H1 (cell line): ENCODE measurements around the gene VASH1. TPM values are rescaled to one million over a fixed set of nuclear protein-coding genes. Genes with fewer than 3 reads are reported as not detected.

Experiments
- CHD2 ChIP-seq: IDR thresholded peaks from 2 replicates; pipeline ENCODE4 v1.6.1; 2012; ENCODE audit warnings: low read length, improper control_type of control experiment
- E2F6 ChIP-seq: IDR thresholded peaks from 2 replicates; pipeline ENCODE4 v1.6.1; 2012; ENCODE audit warnings: inconsistent platforms
- JUND ChIP-seq: IDR thresholded peaks from 2 replicates; pipeline ENCODE4 v1.6.1; 2011; ENCODE audit warnings: mild to moderate bottlenecking, improper control_type of control experiment, low read length
- KDM4A ChIP-seq: IDR thresholded peaks from one replicate; pipeline ENCODE4 v1.7.1; 2012; ENCODE audit warnings: low read depth, mild to moderate bottlenecking, moderate library complexity, low read length, inconsistent platforms; ENCODE audit not compliant: severe bottlenecking
- POLR2A ChIP-seq, 2 experiments: IDR thresholded peaks; 1 replicate in 1 of 2; 2 replicates in 1 of 2; pipeline ENCODE4 v1.6.1; 2011; ENCODE audit warnings: low read depth in 2 of 2, low read length in 2 of 2, mild to moderate bottlenecking in 2 of 2; ENCODE audit errors: control extremely low read depth in 1 of 2
- POU5F1 ChIP-seq: IDR thresholded peaks from 2 replicates; pipeline ENCODE4 v1.6.1; 2011; ENCODE audit warnings: low read depth, mild to moderate bottlenecking, low read length, moderate library complexity
- RBBP5 ChIP-seq: IDR thresholded peaks from 2 replicates; pipeline ENCODE4 v1.7.1; 2012; ENCODE audit warnings: low read depth, mild to moderate bottlenecking, inconsistent platforms, low read length, moderate library complexity, borderline replicate concordance
- RXRA ChIP-seq: IDR thresholded peaks from 2 replicates; pipeline ENCODE4 v1.6.1; 2011; ENCODE audit warnings: low read depth, mild to moderate bottlenecking, low read length, moderate library complexity; ENCODE audit not compliant: insufficient read depth
- SIN3A ChIP-seq, 2 experiments: IDR thresholded peaks in 1 of 2; conservative IDR thresholded peaks in 1 of 2; 2 replicates each; pipeline ENCODE4 v1.6.1; 2011 to 2012; ENCODE audit warnings: low read length in 2 of 2, improper control_type of control experiment in 1 of 2, low read depth in 1 of 2, mild to moderate bottlenecking in 1 of 2
- SIRT6 ChIP-seq: IDR thresholded peaks from one replicate; pipeline ENCODE4 v1.7.1; 2012; ENCODE audit warnings: low read length, inconsistent platforms
- polyA plus RNA-seq, 7 experiments: library from polyadenylated mRNA; depleted of rRNA in 3 of 7; stranded (reverse) in 5 of 7; unstranded in 2 of 7; fragments of >200 nt in 5 of 7; fragments of 200-250 nt in 2 of 7; gene quantifications; 1 replicate in 5 of 7; 2 replicates in 1 of 7; 4 replicates in 1 of 7; pipeline versions ENCODE4 v1.2.1 to v1.2.3, GENCODE V29; 2011 to 2013; ENCODE audit warnings: missing spikeins in 2 of 7, mixed read lengths in 2 of 7
- total RNA-seq: library from RNA; stranded (reverse); fragmentation: NEBNext Ultra II Directional; extraction: Animal tissue kit (Norgen Biotek cat#: 25700); gene quantifications from 2 replicates; pipeline ENCODE4 v1.2.1, GENCODE V29; 2021

VASH1 gene
- total and polyA plus RNA-seq, 2 of the 8 experiments (the other 6 are each of a cell fraction or from before 2014, with no cell fraction given), result 3.1 to 6.4 TPM

GRCh38 chr14:76753541-76754198 is 7.6 kb upstream of the VASH1 start (continued):
- TF ChIP-seq POLR2A (IDR thresholded peaks at IDR 0.05; ENCODE audit: control extremely low read depth in 1 of 2, low read depth in 2 of 2, low read length in 2 of 2) (no peak), SIN3A (conservative IDR thresholded peaks at IDR 0.05 in 1 of 2, IDR thresholded peaks at IDR 0.05 in 1 of 2; ENCODE audit: low read depth in 1 of 2, low read length in 2 of 2) (no peak), E2F6 (no peak), CHD2 (no peak), RBBP5 (no peak), SIRT6 (no peak), KDM4A (no peak), RXRA (no peak), JUND (no peak), POU5F1 (no peak)
